Central memory CD8-positive, alpha-beta T cell (primary cell): ENCODE measurements around the gene WNK1.
A peak's percentile ranks its signal among the peaks of the same experiment; 100 is the strongest.
"Not testable (repeated sequence)": the region's sequence is repeated elsewhere in the genome, so short reads cannot be mapped to it uniquely, and the experiment has no call there.

Source experiments
- ATAC-seq: fragments of 150-1000 bp; cut with Tn5 transposase; replicated peaks from 2 replicates; pipeline ENCODE4 v1.10.0; 2022; ENCODE audit warnings: mild to moderate bottlenecking, moderate FRiP score, moderate number of reproducible peaks; ENCODE audit not compliant: poor library complexity, severe bottlenecking; ENCODE audit errors: extremely low read depth
- DNase-seq, 2 donors: peaks; one replicate each; pipeline ENCODE4 v3.0.0; 2021; ENCODE audit warnings: low spot score in 2 of 2
- H3K27ac Mint-ChIP-seq: one replicate; pipeline ENCODE4 v1.8.0; 2022; ENCODE audit warnings: low read depth, mild to moderate bottlenecking, moderate library complexity, mixed read lengths
- H3K27me3 Mint-ChIP-seq: one replicate; pipeline ENCODE4 v1.8.0; 2022; ENCODE audit warnings: mixed read lengths
- H3K36me3 Mint-ChIP-seq: one replicate; pipeline ENCODE4 v1.8.0; 2022; ENCODE audit warnings: mild to moderate bottlenecking, moderate library complexity, mixed read lengths; ENCODE audit not compliant: insufficient read depth
- H3K4me1 Mint-ChIP-seq: one replicate; pipeline ENCODE4 v1.8.0; 2022; ENCODE audit warnings: mixed read lengths
- H3K4me3 Mint-ChIP-seq: one replicate; pipeline ENCODE4 v1.8.0; 2022; ENCODE audit warnings: mild to moderate bottlenecking, moderate library complexity, mixed read lengths
- H3K9me3 Mint-ChIP-seq: one replicate; pipeline ENCODE4 v1.8.0; 2022; ENCODE audit warnings: mixed read lengths

WNK1 gene

GRCh38 chr12:848173-848865, 95.9 kb downstream of the WNK1 start:
- ATAC-seq (no peak), DNase-seq (no peak)
- Mint-ChIP-seq H3K36me3 (peaks cover 11% of the 10 kb centered on the region), H3K27me3 (no peaks in the 10 kb centered on the region), H3K9me3 (no peaks in the 10 kb centered on the region), H3K4me3 (no peak overlapping the region), H3K4me1 (peaks cover 48% of the 10 kb centered on the region), H3K27ac (peak overlapping the region; percentile 21)

- H3K27ac Mint-ChIP-seq, result peak overlapping the region; percentile 21
- no peak for DNase-seq
- H3K4me1 Mint-ChIP-seq, result peaks cover 49% of the 10 kb centered on the region
- no peaks in the 10 kb centered on the region for H3K9me3 Mint-ChIP-seq
- no peak overlapping the region for H3K4me3 Mint-ChIP-seq
- peaks cover 11% of the 10 kb centered on the region for H3K36me3 Mint-ChIP-seq
- no peaks in the 10 kb centered on the region for H3K27me3 Mint-ChIP-seq
- ATAC-seq, result no peak
These were observed 96.6 kb downstream of the WNK1 start for GRCh38 chr12:848882-849527.

- not testable (repeated sequence) for H3K27ac Mint-ChIP-seq, DNase-seq
These were observed 97.5 kb downstream of the WNK1 start for GRCh38 chr12:849733-850437.

GRCh38 chr12:851343-851742, 99.0 kb downstream of the WNK1 start:
- DNase-seq (no peak), ATAC-seq (no peak)
- no peaks in the 10 kb centered on the region for H3K27me3 Mint-ChIP-seq
- peaks cover 12% of the 10 kb centered on the region for H3K36me3 Mint-ChIP-seq
- H3K27ac Mint-ChIP-seq, result peak overlapping the region; percentile 84
- peaks cover 45% of the 10 kb centered on the region for H3K4me1 Mint-ChIP-seq
- H3K9me3 Mint-ChIP-seq, result no peaks in the 10 kb centered on the region
- no peak overlapping the region for H3K4me3 Mint-ChIP-seq

More at GRCh38 chr12:849733-850437, 97.5 kb downstream of the WNK1 start:
- not testable (repeated sequence) for H3K9me3 Mint-ChIP-seq, H3K4me3 Mint-ChIP-seq, H3K27me3 Mint-ChIP-seq, ATAC-seq
- Mint-ChIP-seq H3K36me3 (peaks cover 11% of the 10 kb centered on the region), H3K4me1 (peaks cover 49% of the 10 kb centered on the region)

GRCh38 chr12:851913-852312, 99.5 kb downstream of the WNK1 start:
- H3K9me3 Mint-ChIP-seq, result no peaks in the 10 kb centered on the region
- no peak for DNase-seq
- peak overlapping the region; percentile 84 for H3K27ac Mint-ChIP-seq

GRCh38 chr12:852864-853263, 100.5 kb downstream of the WNK1 start:
- H3K4me1 Mint-ChIP-seq, result peaks cover 36% of the 10 kb centered on the region
- no peak overlapping the region for H3K4me3 Mint-ChIP-seq
- H3K9me3 Mint-ChIP-seq, result no peaks in the 10 kb centered on the region
- peak overlapping the region; percentile 41 for H3K27ac Mint-ChIP-seq
- H3K36me3 Mint-ChIP-seq, result peaks cover 23% of the 10 kb centered on the region
- no peak for ATAC-seq
- no peak for DNase-seq
- no peaks in the 10 kb centered on the region for H3K27me3 Mint-ChIP-seq

More at GRCh38 chr12:851913-852312, 99.5 kb downstream of the WNK1 start:
- H3K27me3 Mint-ChIP-seq, result no peaks in the 10 kb centered on the region
- H3K36me3 Mint-ChIP-seq, result peaks cover 13% of the 10 kb centered on the region
- ATAC-seq, result no peak
- no peak overlapping the region for H3K4me3 Mint-ChIP-seq
- H3K4me1 Mint-ChIP-seq, result peaks cover 42% of the 10 kb centered on the region

GRCh38 chr12:857611-858010, 105.2 kb downstream of the WNK1 start:
- ATAC-seq (no peak), DNase-seq (no peak)
- Mint-ChIP-seq H3K4me1 (peaks cover 27% of the 10 kb centered on the region), H3K36me3 (peaks cover 56% of the 10 kb centered on the region), H3K9me3 (no peaks in the 10 kb centered on the region), H3K4me3 (no peak overlapping the region), H3K27ac (no peak overlapping the region), H3K27me3 (no peaks in the 10 kb centered on the region)

- Mint-ChIP-seq H3K4me3 (no peak overlapping the region), H3K9me3 (no peaks in the 10 kb centered on the region), H3K4me1 (peaks cover 26% of the 10 kb centered on the region), H3K27ac (peak overlapping the region; percentile 52), H3K36me3 (peaks cover 71% of the 10 kb centered on the region), H3K27me3 (no peaks in the 10 kb centered on the region)
- DNase-seq (no peak), ATAC-seq (no peak)
These were observed 110.0 kb downstream of the WNK1 start for GRCh38 chr12:862303-862911.

- peaks cover 69% of the 10 kb centered on the region for H3K36me3 Mint-ChIP-seq
- H3K4me3 Mint-ChIP-seq, result no peak overlapping the region
- H3K27ac Mint-ChIP-seq, result no peak overlapping the region
- H3K9me3 Mint-ChIP-seq, result no peaks in the 10 kb centered on the region
- H3K27me3 Mint-ChIP-seq, result no peaks in the 10 kb centered on the region
- ATAC-seq, result no peak
- DNase-seq, result no peak
- H3K4me1 Mint-ChIP-seq, result peaks cover 31% of the 10 kb centered on the region
These were observed 110.9 kb downstream of the WNK1 start for GRCh38 chr12:863285-863684.

- Mint-ChIP-seq H3K4me3 (no peak overlapping the region), H3K36me3 (peaks cover 63% of the 10 kb centered on the region), H3K27ac (peak overlapping the region; percentile 85), H3K9me3 (no peaks in the 10 kb centered on the region), H3K4me1 (peaks cover 43% of the 10 kb centered on the region), H3K27me3 (no peaks in the 10 kb centered on the region)
- no peak for DNase-seq
- no peak for ATAC-seq
These were observed 113.2 kb downstream of the WNK1 start for GRCh38 chr12:865614-866013.

GRCh38 chr12:867905-868304, 115.5 kb downstream of the WNK1 start:
- ATAC-seq (no peak), DNase-seq (no peak)
- Mint-ChIP-seq H3K9me3 (no peaks in the 10 kb centered on the region), H3K27me3 (no peaks in the 10 kb centered on the region), H3K27ac (no peak overlapping the region), H3K4me3 (no peak overlapping the region), H3K36me3 (peaks cover 56% of the 10 kb centered on the region), H3K4me1 (peaks cover 33% of the 10 kb centered on the region)

GRCh38 chr12:868722-869121, 116.3 kb downstream of the WNK1 start:
- H3K27me3 Mint-ChIP-seq, result no peaks in the 10 kb centered on the region

More at GRCh38 chr12:868722-869121, 116.3 kb downstream of the WNK1 start:
- no peak for ATAC-seq
- Mint-ChIP-seq H3K36me3 (peaks cover 53% of the 10 kb centered on the region), H3K4me3 (no peak overlapping the region), H3K9me3 (no peaks in the 10 kb centered on the region), H3K4me1 (peaks cover 33% of the 10 kb centered on the region), H3K27ac (no peak overlapping the region)
- DNase-seq, result no peak
